HG03432 (cell line): ENCODE data around the gene PMM1.

Experiments used
- ATAC-seq: cut with Tn5 transposase; IDR thresholded peaks from one replicate; pipeline ENCODE4 v1.9.1; 2021; ENCODE audit warnings: mild to moderate bottlenecking, moderate library complexity; ENCODE audit not compliant: unreplicated experiment

The PMM1 gene

DNA sequence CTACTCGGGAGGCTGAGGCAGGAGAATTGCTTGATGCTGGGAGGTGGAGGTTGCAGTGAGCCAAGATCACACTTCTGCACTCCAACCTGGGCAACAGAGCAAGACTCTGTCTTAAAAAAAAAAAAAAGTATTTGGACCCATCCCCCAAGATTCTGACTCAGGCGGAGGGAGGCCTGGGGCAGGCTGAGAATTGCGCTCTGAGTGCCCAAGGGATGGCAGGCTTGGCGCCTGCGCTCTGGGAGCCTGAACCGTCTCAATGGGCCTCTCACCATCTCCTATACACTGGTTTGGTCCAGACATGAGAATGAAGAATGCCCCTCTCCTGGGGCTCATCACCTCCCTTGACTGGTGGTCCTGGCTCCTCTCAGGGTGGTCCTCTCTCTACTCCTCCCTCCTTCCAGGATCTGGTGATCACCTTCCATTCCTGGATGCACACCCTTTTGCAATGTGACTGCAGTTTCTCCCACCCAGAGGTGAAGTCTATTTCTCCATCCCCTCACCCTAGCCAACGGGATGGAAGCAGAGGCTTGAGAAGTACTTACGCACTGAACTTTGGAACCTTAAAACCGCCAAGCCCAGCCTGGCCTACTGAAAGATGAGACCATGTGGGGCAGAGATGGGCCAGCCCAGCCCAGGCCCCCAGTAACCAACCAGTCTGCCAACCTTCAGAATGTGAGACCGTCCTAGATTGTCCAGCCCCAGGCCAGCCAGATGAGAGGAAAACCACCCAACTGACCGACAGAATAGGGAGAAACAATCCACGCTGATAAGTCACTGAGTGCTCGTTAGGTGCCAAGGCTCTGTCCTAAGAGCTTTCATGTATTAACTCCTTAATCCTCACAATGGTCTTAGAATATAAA is 50.3 kb downstream of the PMM1 start:
- ATAC-seq = no peak

DNA sequence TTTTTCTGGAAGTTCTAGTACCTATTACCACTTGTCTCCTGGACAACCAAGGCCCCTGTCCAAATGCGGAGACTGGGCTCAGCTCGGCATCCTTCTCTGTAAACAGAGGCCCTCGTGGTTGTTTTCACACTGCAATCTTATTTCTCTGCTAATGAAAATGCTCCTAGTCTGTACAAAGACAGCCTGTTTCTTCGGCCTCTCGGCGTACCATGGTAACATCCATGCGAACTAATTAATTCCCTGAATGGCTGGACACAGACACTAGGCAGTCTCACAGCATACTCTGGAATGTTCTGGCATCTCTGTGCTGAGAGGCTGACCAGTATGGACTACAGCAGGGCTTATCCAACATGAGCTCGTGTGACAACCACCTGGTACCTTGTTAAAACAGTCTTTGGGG is 51.1 kb downstream of the PMM1 start:
- ATAC-seq = no peak

DNA sequence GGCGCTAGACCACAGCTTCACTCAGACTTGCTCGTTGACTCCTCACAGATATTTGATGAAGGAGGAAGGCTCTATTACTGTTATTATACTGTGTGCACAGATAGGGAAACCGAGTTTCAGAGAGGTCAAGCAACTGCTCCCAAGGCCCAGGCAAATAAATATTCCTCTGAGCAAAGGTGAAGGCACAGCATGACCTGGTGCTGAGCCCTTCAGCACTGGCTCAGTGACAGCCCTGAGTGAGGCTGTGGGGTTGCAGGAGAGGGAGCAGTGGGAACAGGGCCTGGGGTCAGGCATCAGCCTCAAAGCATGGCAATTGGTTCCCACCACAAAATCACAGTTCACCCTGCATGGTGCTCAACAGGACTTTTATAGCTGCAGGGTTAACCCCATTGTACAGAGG is 52.4 kb downstream of the PMM1 start:
- ATAC-seq = no peak

DNA sequence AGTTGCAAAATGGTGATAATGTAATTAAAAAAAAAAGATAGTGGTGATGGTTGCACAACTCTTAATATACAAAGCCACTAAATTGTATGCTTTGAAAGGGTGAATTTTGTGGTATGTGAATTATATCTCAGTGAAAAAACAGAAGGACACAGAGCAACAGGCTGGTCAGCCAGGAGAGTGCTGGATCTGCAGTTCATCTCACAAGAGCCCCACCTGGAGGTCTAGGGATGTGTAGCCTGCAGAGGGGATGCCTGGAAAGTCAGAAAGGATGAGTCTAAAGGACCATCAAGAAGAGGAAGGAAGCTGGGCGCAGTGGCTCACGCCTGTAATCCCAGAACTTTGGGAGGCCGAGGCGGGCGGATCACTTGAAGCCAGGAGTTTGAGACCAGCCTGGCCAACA is 54.4 kb downstream of the PMM1 start:
- ATAC-seq = no peak

DNA sequence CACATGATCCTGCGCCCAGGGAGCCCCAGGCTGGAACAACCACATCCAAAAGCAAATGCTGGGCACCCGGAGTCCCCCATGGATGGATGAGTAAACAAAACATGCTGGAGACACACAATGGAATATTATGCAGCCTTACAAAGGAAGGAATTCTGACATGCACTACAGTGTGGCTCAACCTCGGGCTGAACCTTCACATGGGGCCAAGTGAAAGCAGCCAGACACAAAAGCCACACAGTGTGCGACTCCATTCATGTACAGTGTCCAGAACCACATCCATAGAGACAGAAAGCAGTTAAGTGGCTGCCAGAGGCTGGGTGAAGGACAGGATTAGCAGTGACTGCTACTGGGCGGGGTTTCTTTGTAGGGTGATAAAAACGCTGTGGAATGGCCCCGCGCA is 55.4 kb downstream of the PMM1 start:
- ATAC-seq = no peak

DNA sequence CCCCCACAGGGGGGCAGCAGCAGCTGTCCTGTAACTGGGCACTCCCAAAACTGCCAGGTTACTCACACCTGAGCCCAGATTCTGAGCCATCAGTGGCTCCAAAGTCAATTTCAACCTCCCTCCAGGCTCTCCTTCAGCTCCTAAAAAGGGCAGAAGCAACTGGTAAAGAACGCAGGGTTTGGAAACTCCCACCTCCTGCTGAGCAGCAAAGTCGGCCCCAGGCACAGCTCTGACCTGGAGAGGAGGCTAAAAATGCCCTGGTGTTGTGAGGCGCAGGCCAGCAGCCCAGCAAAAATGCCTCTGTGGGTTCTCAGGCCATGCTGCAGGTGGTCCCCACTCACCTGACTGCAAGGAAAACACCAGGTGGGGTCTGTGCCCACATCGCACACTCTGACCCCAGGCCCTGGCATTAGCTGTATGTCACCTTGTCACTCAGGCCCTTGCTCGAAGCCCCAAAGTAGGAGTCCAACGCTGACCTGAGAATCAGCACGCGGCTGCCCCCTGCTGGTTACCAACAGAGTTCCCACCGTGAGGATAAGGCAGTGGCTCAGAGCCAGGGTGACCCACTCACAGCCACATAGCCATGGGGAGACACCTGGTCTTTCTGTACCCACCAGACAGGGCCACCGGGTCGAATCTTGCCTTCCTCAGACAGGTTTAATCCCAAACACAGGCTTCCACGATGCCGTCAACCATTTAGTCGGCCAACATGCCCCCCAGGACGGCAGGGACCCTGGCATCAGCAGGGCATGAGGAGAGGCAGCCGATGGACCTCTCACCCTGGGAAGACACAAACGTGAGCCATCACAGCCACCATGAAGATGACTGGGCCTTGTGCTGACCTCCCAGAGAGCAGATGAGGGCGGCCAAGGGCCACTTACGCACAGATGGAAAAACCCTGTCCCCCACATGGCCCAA is 56.5 kb downstream of the PMM1 start:
- ATAC-seq = no peak

DNA sequence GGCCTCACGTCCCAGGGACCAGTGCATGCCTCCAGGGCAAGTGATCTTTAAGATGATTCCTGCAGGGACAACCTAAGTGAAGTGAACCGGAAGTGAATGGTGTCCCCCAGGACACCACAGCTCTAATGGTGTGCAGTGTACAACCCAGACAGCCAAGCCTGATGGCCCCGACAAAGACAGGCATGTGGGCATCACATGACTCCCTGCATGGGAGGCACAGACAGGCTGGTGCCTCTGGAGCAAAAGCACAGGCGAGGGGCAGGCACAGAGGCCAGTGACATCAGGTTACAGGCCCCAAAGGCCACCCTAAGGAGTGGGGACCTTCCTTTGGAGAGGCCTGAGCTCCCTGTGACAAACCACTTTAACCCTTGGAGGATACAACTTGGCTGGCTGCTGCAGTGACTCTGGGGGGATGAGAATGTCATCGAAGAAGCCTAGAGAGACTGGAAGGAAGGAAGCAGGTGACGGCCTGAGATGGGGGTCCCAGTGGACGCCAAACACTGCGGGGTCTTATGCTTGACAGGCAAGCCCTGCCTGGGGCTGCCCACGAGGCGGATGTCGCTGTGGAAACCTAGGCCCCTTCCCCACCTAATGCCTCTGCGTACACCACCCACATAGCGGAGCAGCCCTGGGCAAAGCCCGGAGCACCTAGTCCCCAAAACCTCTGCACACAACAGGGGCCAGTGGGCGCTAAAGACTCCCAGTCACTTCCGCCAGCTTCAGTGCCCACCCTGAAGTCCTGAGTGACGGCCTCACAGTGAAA is 57.7 kb downstream of the PMM1 start:
- no peak for ATAC-seq

DNA sequence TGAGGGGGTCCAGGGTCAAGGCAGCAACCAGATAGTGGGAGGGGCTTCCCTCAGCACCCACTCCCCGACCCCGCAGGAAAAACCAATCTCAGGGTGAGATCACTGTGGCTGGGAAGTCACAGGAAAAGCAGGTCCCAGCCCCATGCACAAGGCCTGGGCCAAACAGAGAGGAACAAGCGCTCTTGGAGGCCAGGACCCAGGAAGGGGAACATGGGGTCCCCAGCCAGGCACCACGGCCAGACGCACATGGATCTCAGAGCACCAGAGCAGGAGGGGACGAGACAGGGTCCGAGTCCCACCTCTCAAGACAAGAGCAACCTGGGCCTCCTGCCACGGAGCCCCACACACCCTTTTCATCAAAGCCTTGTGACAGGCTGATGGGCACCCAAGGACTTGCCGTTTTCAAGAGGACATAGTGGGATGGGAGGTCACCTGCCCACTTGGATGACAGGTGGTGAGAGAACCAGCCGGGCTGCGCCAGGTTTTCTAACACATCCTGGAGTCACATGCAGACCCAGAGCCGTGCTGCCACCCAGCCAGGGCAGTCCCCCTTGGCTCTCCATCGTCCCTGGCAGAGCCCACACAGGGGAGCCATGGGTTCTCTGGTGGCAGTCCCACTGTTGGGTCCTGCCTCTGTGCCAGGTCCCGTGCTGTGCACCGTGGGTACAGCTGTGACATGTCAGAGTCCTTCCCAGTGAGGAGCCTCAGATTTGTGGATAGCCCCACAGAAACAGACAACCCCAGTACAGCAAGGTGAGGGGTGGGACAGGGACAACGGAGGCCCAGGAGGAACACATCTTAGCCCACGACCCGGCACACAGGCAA is 58.5 kb downstream of the PMM1 start:
- no peak for ATAC-seq

DNA sequence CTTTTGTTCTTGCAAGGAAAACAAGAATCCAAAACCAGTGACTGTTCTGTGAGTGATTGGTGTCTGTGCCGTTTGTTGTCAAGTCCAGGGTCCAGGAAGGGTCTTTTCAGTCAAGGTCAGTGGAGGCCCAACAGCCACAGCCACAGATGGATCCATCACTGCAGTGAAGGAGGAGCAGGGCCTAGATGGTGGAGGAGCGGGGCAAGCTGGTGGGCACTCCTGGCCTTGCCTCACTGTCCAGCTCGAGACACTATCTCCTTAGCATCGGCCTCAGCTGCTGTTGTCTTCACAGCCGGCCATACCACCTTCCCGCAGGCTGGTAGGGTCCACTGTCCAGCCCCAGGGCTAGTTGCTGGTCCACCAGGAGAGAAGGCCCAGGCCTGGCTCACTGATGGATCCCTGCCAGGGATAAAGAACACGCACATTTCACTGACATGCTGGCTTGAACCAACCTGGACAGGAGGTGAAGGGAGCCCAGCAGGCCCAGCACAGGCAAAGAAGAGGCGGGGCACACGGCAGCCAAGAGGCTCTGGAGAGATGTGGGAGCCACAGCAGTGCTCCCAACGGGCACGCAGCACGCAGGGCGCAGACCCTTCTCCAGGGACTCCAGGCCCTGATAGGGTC is 60.6 kb downstream of the PMM1 start:
- ATAC-seq = no peak

DNA sequence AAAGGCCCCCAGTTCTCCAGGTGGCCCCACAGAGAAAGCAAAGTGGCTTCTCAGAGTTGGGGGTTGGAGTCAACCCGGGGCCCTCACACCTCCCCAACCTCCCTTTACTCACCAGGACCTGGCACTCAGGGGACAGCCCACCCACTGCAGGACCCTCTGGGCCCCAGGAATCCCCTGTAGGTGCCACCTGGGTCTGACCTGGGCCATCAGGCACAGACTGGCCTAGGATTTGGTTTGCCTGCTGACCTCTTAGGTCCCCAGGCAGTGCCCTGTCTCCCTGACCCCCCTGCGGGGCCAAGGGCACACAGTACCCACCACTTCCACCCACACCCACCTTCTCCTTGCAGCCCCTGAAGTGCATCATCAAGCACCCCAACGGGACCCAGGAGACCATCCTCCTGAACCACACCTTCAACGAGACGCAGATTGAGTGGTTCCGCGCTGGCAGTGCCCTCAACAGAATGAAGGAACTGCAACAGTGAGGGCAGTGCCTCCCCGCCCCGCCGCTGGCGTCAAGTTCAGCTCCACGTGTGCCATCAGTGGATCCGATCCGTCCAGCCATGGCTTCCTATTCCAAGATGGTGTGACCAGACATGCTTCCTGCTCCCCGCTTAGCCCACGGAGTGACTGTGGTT is 61.4 kb downstream of the PMM1 start:
- ATAC-seq = no peak
